Ammon's horn (tissue), 1 donor: ENCODE measurements around the gene TTYH2.

ENCODE experiments used
- DNase-seq: peaks from one replicate; pipeline ENCODE4 v3.0.0-alpha.2; 2016; ENCODE audit warnings: low spot score

Gene TTYH2

GRCh38 chr17:74194682-74195081 lies 18.7 kb upstream of the TTYH2 start:
- no peak for DNase-seq

GRCh38 chr17:74196541-74197317 lies 16.6 kb upstream of the TTYH2 start:
- DNase-seq: no peak

- DNase-seq: no peak
These were observed 15.6 kb upstream of the TTYH2 start for GRCh38 chr17:74197801-74198200.

GRCh38 chr17:74198694-74199093 lies 14.7 kb upstream of the TTYH2 start:
- no peak for DNase-seq

- peak; percentile 74 for DNase-seq
These were observed 13.9 kb upstream of the TTYH2 start for GRCh38 chr17:74199306-74200092.

GRCh38 chr17:74200112-74200511 lies 13.3 kb upstream of the TTYH2 start:
- no peak for DNase-seq

GRCh38 chr17:74201250-74201649 lies 12.1 kb upstream of the TTYH2 start:
- no peak for DNase-seq

- DNase-seq: no peak
These were observed 11.4 kb upstream of the TTYH2 start for GRCh38 chr17:74201948-74202347.

- DNase-seq: no peak
These were observed 10.4 kb upstream of the TTYH2 start for GRCh38 chr17:74202938-74203337.

- DNase-seq: peak; percentile 97
These were observed 9.7 kb upstream of the TTYH2 start, which contains the start of gene RPL38 for GRCh38 chr17:74203439-74204240. TSS of gene RPL38 (plus strand) at chr17:74203678. CDS start at chr17:74203956, 278 bp downstream.

- no peak for DNase-seq
These were observed 8.9 kb upstream of the TTYH2 start for GRCh38 chr17:74204474-74204873.

- DNase-seq: no peak
These were observed 8.1 kb upstream of the TTYH2 start for GRCh38 chr17:74205274-74205673.

- no peak for DNase-seq
These were observed 7.0 kb upstream of the TTYH2 start for GRCh38 chr17:74206332-74206818.

- DNase-seq: peak; percentile 87
These were observed 2.9 kb upstream of the TTYH2 start for GRCh38 chr17:74210191-74211140.

GRCh38 chr17:74211141-74211911 lies 2.0 kb upstream of the TTYH2 start:
- DNase-seq: no peak

- DNase-seq: no peak
These were observed 1.5 kb upstream of the TTYH2 start for GRCh38 chr17:74211912-74212208.

- no peak for DNase-seq
These were observed 1.0 kb upstream of the TTYH2 start for GRCh38 chr17:74212209-74212912.

- peak; percentile 73 for DNase-seq
These were observed 555 bp downstream of the TTYH2 start for GRCh38 chr17:74213861-74214391.

GRCh38 chr17:74214484-74215341 lies 1.3 kb downstream of the TTYH2 start:
- no peak for DNase-seq
